GM19468 (cell line): Measurements from ENCODE around the gene LBH.

Experiments used
- ATAC-seq: cut with Tn5 transposase; IDR thresholded peaks from one replicate; pipeline ENCODE4 v1.9.1; 2021; ENCODE audit warnings: mild to moderate bottlenecking, moderate library complexity, moderate number of reproducible peaks; ENCODE audit not compliant: unreplicated experiment; ENCODE audit errors: extremely low read depth

The LBH gene

GRCh38 chr2:30253873-30254684 lies 22.7 kb downstream of the LBH start:
- no peak for ATAC-seq

- ATAC-seq: no peak
Measured at GRCh38 chr2:30254685-30255001, 23.3 kb downstream of the LBH start.

- ATAC-seq: no peak
Measured at GRCh38 chr2:30255026-30255425, 23.7 kb downstream of the LBH start.

GRCh38 chr2:30255466-30256408 lies 24.4 kb downstream of the LBH start:
- no peak for ATAC-seq

- no peak for ATAC-seq
Measured at GRCh38 chr2:30257266-30258214, 26.2 kb downstream of the LBH start.

GRCh38 chr2:30259071-30259470 lies 27.7 kb downstream of the LBH start:
- ATAC-seq: no peak

GRCh38 chr2:30259827-30260679 lies 28.7 kb downstream of the LBH start:
- ATAC-seq: no peak

- no peak for ATAC-seq
Measured at GRCh38 chr2:30260941-30261340, 29.6 kb downstream of the LBH start.

GRCh38 chr2:30261695-30262211 lies 30.4 kb downstream of the LBH start:
- no peak for ATAC-seq

GRCh38 chr2:30262716-30263309 lies 31.5 kb downstream of the LBH start:
- no peak for ATAC-seq

- no peak for ATAC-seq
Measured at GRCh38 chr2:30264274-30264673, 32.9 kb downstream of the LBH start.

- no peak for ATAC-seq
Measured at GRCh38 chr2:30265052-30266015, 34.0 kb downstream of the LBH start.

GRCh38 chr2:30266051-30266621 lies 34.8 kb downstream of the LBH start:
- no peak for ATAC-seq

- ATAC-seq: no peak
Measured at GRCh38 chr2:30266705-30267104, 35.4 kb downstream of the LBH start.

GRCh38 chr2:30267161-30267975 lies 36.0 kb downstream of the LBH start:
- no peak for ATAC-seq

GRCh38 chr2:30268296-30268871 lies 37.0 kb downstream of the LBH start:
- ATAC-seq: no peak
